H9 (cell line): ENCODE measurements around the gene UQCC2. TPM values are rescaled to one million over a fixed set of nuclear protein-coding genes. Genes with fewer than 3 reads are reported as not detected.

Experiments
- DNase-seq: peaks from one replicate; pipeline ENCODE4 v3.0.0-alpha.2; 2017
- H2AFZ ChIP-seq: one replicate; pipeline ENCODE4 v1.6.1; 2013; ENCODE audit warnings: mild to moderate bottlenecking, low read length, control low read depth, moderate library complexity
- H2AK5ac ChIP-seq: 2 replicates; pipeline ENCODE4 v1.6.1; 2013; ENCODE audit warnings: low read length, control low read depth, mixed read lengths; ENCODE audit not compliant: insufficient read length
- H2BK120ac ChIP-seq: one replicate; pipeline ENCODE4 v1.6.1; 2013; ENCODE audit warnings: low read depth, mild to moderate bottlenecking, low read length, control low read depth, inconsistent platforms; ENCODE audit not compliant: poor library complexity, severe bottlenecking
- H2BK12ac ChIP-seq: 2 replicates; pipeline ENCODE4 v1.6.1; 2013; ENCODE audit warnings: low read length, control low read depth, mixed read lengths, low read depth; ENCODE audit not compliant: insufficient read length
- H2BK15ac ChIP-seq: 2 replicates; pipeline ENCODE4 v1.6.1; 2013; ENCODE audit warnings: low read depth, low read length, control low read depth
- H2BK20ac ChIP-seq: one replicate; pipeline ENCODE4 v1.6.1; 2013; ENCODE audit warnings: low read depth, mild to moderate bottlenecking, low read length, control low read depth, inconsistent platforms; ENCODE audit not compliant: poor library complexity, severe bottlenecking
- H2BK5ac ChIP-seq: 2 replicates; pipeline ENCODE4 v1.6.1; 2013; ENCODE audit warnings: low read length, control low read depth, mixed read lengths; ENCODE audit not compliant: insufficient read length
- H3K14ac ChIP-seq: 2 replicates; pipeline ENCODE4 v1.6.1; 2013; ENCODE audit warnings: low read length, control low read depth; ENCODE audit not compliant: insufficient read depth
- H3K18ac ChIP-seq: 2 replicates; pipeline ENCODE4 v1.6.1; 2013; ENCODE audit warnings: low read depth, mild to moderate bottlenecking, mixed read lengths, low read length, control low read depth; ENCODE audit not compliant: insufficient read length
- H3K23ac ChIP-seq: 2 replicates; pipeline ENCODE4 v1.6.1; 2013; ENCODE audit warnings: low read length, control low read depth, mixed read lengths, low read depth; ENCODE audit not compliant: insufficient read length
- H3K23me2 ChIP-seq: 2 replicates; pipeline ENCODE4 v1.6.1; 2013; ENCODE audit warnings: low read depth, mild to moderate bottlenecking, mixed read lengths, low read length, control low read depth; ENCODE audit not compliant: insufficient read length, poor library complexity, severe bottlenecking
- H3K27ac ChIP-seq: 2 replicates; pipeline ENCODE4 v1.5.1; 2013; ENCODE audit warnings: low read length, control low read depth, mixed read lengths, low read depth; ENCODE audit not compliant: insufficient read length
- H3K27me3 ChIP-seq: 2 replicates; pipeline ENCODE4 v1.6.1; 2013; ENCODE audit warnings: low read length, control low read depth, inconsistent platforms; ENCODE audit not compliant: insufficient read depth
- H3K4ac ChIP-seq: 2 replicates; pipeline ENCODE4 v1.6.1; 2013; ENCODE audit warnings: low read depth, mild to moderate bottlenecking, control low read depth, inconsistent platforms, low read length, moderate library complexity
- H3K4me1 ChIP-seq: 2 replicates; pipeline ENCODE4 v1.6.1; 2013; ENCODE audit warnings: low read length, control low read depth, inconsistent platforms; ENCODE audit not compliant: insufficient read depth
- H3K4me2 ChIP-seq: 2 replicates; pipeline ENCODE4 v1.6.1; 2013; ENCODE audit warnings: low read length, control low read depth, mixed read lengths; ENCODE audit not compliant: insufficient read length, insufficient read depth
- H3K56ac ChIP-seq: 2 replicates; pipeline ENCODE4 v1.6.1; 2013; ENCODE audit warnings: low read depth, mild to moderate bottlenecking, mixed read lengths, low read length, control low read depth; ENCODE audit not compliant: insufficient read length
- H3K79me1 ChIP-seq: 2 replicates; pipeline ENCODE4 v1.6.1; 2013; ENCODE audit warnings: low read depth, mild to moderate bottlenecking, moderate library complexity, low read length, control low read depth, inconsistent platforms; ENCODE audit not compliant: insufficient read depth, poor library complexity, severe bottlenecking
- H3K79me2 ChIP-seq: 2 replicates; pipeline ENCODE4 v1.6.1; 2013; ENCODE audit warnings: low read length, control low read depth, inconsistent platforms; ENCODE audit not compliant: insufficient read depth
- H3K9ac ChIP-seq: 2 replicates; pipeline ENCODE4 v1.6.1; 2013; ENCODE audit warnings: low read length, control low read depth, mixed read lengths; ENCODE audit not compliant: insufficient read length; ENCODE audit errors: extremely low read depth
- H3K9me3 ChIP-seq: one replicate; pipeline ENCODE4 v1.6.1; 2013; ENCODE audit warnings: low read depth, low read length, inconsistent platforms; ENCODE audit not compliant: control insufficient read depth
- H3T11ph ChIP-seq: one replicate; pipeline ENCODE4 v1.6.1; 2013; ENCODE audit warnings: mild to moderate bottlenecking, low read length, control low read depth, inconsistent platforms
- H4K20me1 ChIP-seq: one replicate; pipeline ENCODE4 v1.6.1; 2013; ENCODE audit not compliant: control insufficient read depth, insufficient read length, insufficient read depth
- H4K5ac ChIP-seq: 2 replicates; pipeline ENCODE4 v1.6.1; 2013; ENCODE audit warnings: low read depth, mild to moderate bottlenecking, mixed read lengths, low read length, control low read depth; ENCODE audit not compliant: insufficient read length
- H4K8ac ChIP-seq: replicated peaks from 2 replicates; pipeline ENCODE4 v1.6.1; 2013; ENCODE audit warnings: low read length, control low read depth, mixed read lengths, low read depth; ENCODE audit not compliant: insufficient read length
- H4K91ac ChIP-seq: 2 replicates; pipeline ENCODE4 v1.6.1; 2013; ENCODE audit warnings: low read depth, mild to moderate bottlenecking, moderate library complexity, mixed read lengths, low read length, control low read depth; ENCODE audit not compliant: insufficient read length
- H3K27ac Mint-ChIP-seq, 3 experiments: 2 replicates in 2 of 3; 3 replicates in 1 of 3; pipeline ENCODE4 v1.8.0; 2020 to 2021; ENCODE audit warnings: mixed read lengths in 3 of 3, mild to moderate bottlenecking in 1 of 3, moderate library complexity in 1 of 3
- H3K27me3 Mint-ChIP-seq: 2 replicates; pipeline ENCODE4 v1.8.0; 2021; ENCODE audit warnings: low read depth, mild to moderate bottlenecking, moderate library complexity, mixed read lengths
- H3K36me3 Mint-ChIP-seq, 3 experiments: 2 replicates in 2 of 3; 3 replicates in 1 of 3; pipeline ENCODE4 v1.8.0; 2020 to 2021; ENCODE audit warnings: low read depth in 3 of 3, mixed read lengths in 3 of 3; ENCODE audit not compliant: insufficient read depth in 1 of 3
- H3K4me1 Mint-ChIP-seq, 2 experiments: 2 replicates each; pipeline ENCODE4 v1.8.0; 2020; ENCODE audit warnings: mixed read lengths in 2 of 2
- H3K4me3 Mint-ChIP-seq, 2 experiments: 2 replicates in 1 of 2; 3 replicates in 1 of 2; pipeline ENCODE4 v1.8.0; 2020 to 2021; ENCODE audit warnings: mild to moderate bottlenecking in 2 of 2, mixed read lengths in 2 of 2, moderate library complexity in 1 of 2
- H3K9me3 Mint-ChIP-seq, 2 experiments: 2 replicates in 1 of 2; 3 replicates in 1 of 2; pipeline ENCODE4 v1.8.0; 2020; ENCODE audit warnings: mild to moderate bottlenecking in 2 of 2, mixed read lengths in 2 of 2, moderate library complexity in 1 of 2
- CTCF ChIP-seq: fragments of 200-600 bp; sonication (generic); conservative IDR thresholded peaks from 3 replicates; pipeline ENCODE4 v1.8.0; 2021; ENCODE audit warnings: antibody characterized with exemption, mild to moderate bottlenecking
- WGBS: extraction: QIAGEN DNeasy Blood & Tissue Kit; methylation state at CpG from one replicate; pipeline ENCODE4 v1.1.7; 2013; ENCODE audit warnings: missing lambda C conversion rate, low lambda C conversion rate, mixed read lengths; ENCODE audit not compliant: insufficient read length; ENCODE audit errors: extremely low coverage; 5-methylcytosine and 5-hydroxymethylcytosine counted together
- total RNA-seq: library from RNA; stranded (reverse); gene quantifications from 2 replicates; pipeline ENCODE4 v1.2.1, GENCODE V29; 2021

UQCC2 gene
- total RNA-seq, 1 experiment from 2014 or later: 140 TPM

GRCh38 chr6:33739571-33739970 is 28.1 kb upstream of the UQCC2 start:
- no peak overlapping the region for H2BK20ac ChIP-seq
- H4K5ac ChIP-seq: no peak overlapping the region
- no peaks in the 10 kb centered on the region for H3K9me3 ChIP-seq
- no peak overlapping the region for H2BK120ac ChIP-seq
- Mint-ChIP-seq H3K27me3 (peaks cover 2% of the 10 kb centered on the region), H3K9me3 (no peaks in the 10 kb centered on the region), H3K4me1 (peaks cover 13 to 14% of the 10 kb centered on the region in 2 experiments), H3K27ac (no peak overlapping the region; a peak in 1 of 7 replicates), H3K36me3 (no peaks in the 10 kb centered on the region), H3K4me3 (no peak overlapping the region)
- H3K23me2 ChIP-seq: no peaks in the 10 kb centered on the region
- H3K4me2 ChIP-seq: no peak overlapping the region
- no peaks in the 10 kb centered on the region for H4K20me1 ChIP-seq
- H2BK5ac ChIP-seq: no peak overlapping the region
- no peak overlapping the region for H3K4ac ChIP-seq
- H4K91ac ChIP-seq: no peak overlapping the region
- no peak overlapping the region for H3K18ac ChIP-seq
- WGBS: no CpG with 5 or more reads among the region's 5 CpGs
- H3K14ac ChIP-seq: no peak overlapping the region; the same call in 1 of the 2 replicates
- no peak overlapping the region for H3K27ac ChIP-seq
- H2AFZ ChIP-seq: no peak overlapping the region
- no peaks in the 10 kb centered on the region for H3K27me3 ChIP-seq
- TF ChIP-seq CTCF: no peak
- H3K79me2 ChIP-seq: no peaks in the 10 kb centered on the region
- no peaks in the 10 kb centered on the region for H3K79me1 ChIP-seq
- no peak for DNase-seq
- no peak overlapping the region for H2BK12ac ChIP-seq
- no peak overlapping the region for H3T11ph ChIP-seq
- no peak overlapping the region for H2BK15ac ChIP-seq
- H4K8ac ChIP-seq: no peak overlapping the region
- H3K4me1 ChIP-seq: no peaks in the 10 kb centered on the region; the same call in 1 of the 2 replicates
- H3K23ac ChIP-seq: no peak overlapping the region
- H3K56ac ChIP-seq: no peak overlapping the region
- no peak overlapping the region for H2AK5ac ChIP-seq
- no peak overlapping the region for H3K9ac ChIP-seq
